Right lobe of liver (tissue), 6 donors: ENCODE data around the gene TPM2. TPM values are rescaled to one million over a fixed set of nuclear protein-coding genes. Genes with fewer than 3 reads are reported as not detected.

ENCODE experiments used
- ATAC-seq, 4 donors: fragments of 200-7000 bp; cut with Tn5 transposase; one replicate each; pipeline ENCODE4 v1.9.1; 2020; ENCODE audit warnings: mild to moderate bottlenecking in 4 of 4, moderate library complexity in 4 of 4
- DNase-seq, 3 donors: peaks; one replicate each; pipeline ENCODE4 v3.0.0-alpha.2; 2020
- H3K27ac ChIP-seq, 3 donors: fragments of 200-600 bp; one replicate each; pipeline ENCODE4 v1.8.0; 2022
- H3K27me3 ChIP-seq, 2 donors: fragments of 200-600 bp; one replicate each; pipeline ENCODE4 v1.8.0; 2022
- H3K36me3 ChIP-seq, 4 donors: fragments of 200-600 bp; sonication (generic) in 1 of 4; one replicate each; pipeline versions ENCODE4 v1.5.1 to v1.8.0; 2017 to 2022; ENCODE audit warnings: control low read depth in 1 of 4
- H3K4me1 ChIP-seq, 4 donors: fragments of 200-600 bp; sonication (generic) in 1 of 4; one replicate each; pipeline versions ENCODE4 v1.5.1 to v1.8.0; 2017 to 2022; ENCODE audit warnings: control low read depth in 1 of 4
- H3K4me3 ChIP-seq, 3 donors: fragments of 200-600 bp; one replicate each; pipeline ENCODE4 v1.8.0; 2022
- H3K9me3 ChIP-seq, 4 donors: fragments of 200-600 bp; sonication (generic) in 1 of 4; one replicate each; pipeline versions ENCODE4 v1.5.1 to v1.8.0; 2017 to 2022; ENCODE audit warnings: control low read depth in 1 of 4
- POLR2A ChIP-seq: fragments of 450-650 bp; IDR thresholded peaks from one replicate; pipeline ENCODE4 v1.6.1; 2017; ENCODE audit warnings: antibody characterized with exemption, mild to moderate bottlenecking
- WGBS: methylation state at CpG from one replicate; pipeline ENCODE4 v1.1.6; 2018; ENCODE audit warnings: low coverage, low lambda C conversion rate; ENCODE audit not compliant: insufficient coverage; ENCODE audit errors: missing lambda C conversion rate; 5-methylcytosine and 5-hydroxymethylcytosine counted together
- intact Hi-C, 2 donors: fragments of 100-400 bp; cut with DNase I; formaldehyde crosslinking; loops; one replicate each; pipeline versions ENCODE4 v1.11.2 to v1.14.1; 2022
- total RNA-seq, 6 experiments: library from RNA; depleted of rRNA in 2 of 6; stranded (reverse); fragments of >200 nt in 2 of 6; fragmentation: NEBNext Ultra II Directional in 3 of 6; extraction: Animal tissue kit (Norgen Biotek cat#: 25700) in 3 of 6; gene quantifications; one replicate each; pipeline versions ENCODE4 v1.1.0 to v1.2.4, GENCODE V29; 2016 to 2023
- TF ChIP-seq, protein P1 (sequence below), 4 donors: fragments of 200-600 bp in 3 of 4; fragments of 450-650 bp in 1 of 4; IDR thresholded peaks; one replicate each; pipeline versions ENCODE4 v1.5.1 to v1.8.0; 2016 to 2022; ENCODE audit warnings: antibody characterized with exemption in 4 of 4, mild to moderate bottlenecking in 2 of 4
- donor health status: DM: no; HTN: yes; CAD: no.
- donor health status: DM: no; HTN: no; CAD: no.
- donor health status: DM: no; HTN: no; CAD: no.
- donor health status: DM: no; HTN: yes; CAD: no.
- donor health status: DM: no; HTN: yes; CAD: no.

The TPM2 gene
- total RNA-seq, 6 experiments from 2014 or later: 4.7 to 23.3 (median 12.4) TPM

DNA sequence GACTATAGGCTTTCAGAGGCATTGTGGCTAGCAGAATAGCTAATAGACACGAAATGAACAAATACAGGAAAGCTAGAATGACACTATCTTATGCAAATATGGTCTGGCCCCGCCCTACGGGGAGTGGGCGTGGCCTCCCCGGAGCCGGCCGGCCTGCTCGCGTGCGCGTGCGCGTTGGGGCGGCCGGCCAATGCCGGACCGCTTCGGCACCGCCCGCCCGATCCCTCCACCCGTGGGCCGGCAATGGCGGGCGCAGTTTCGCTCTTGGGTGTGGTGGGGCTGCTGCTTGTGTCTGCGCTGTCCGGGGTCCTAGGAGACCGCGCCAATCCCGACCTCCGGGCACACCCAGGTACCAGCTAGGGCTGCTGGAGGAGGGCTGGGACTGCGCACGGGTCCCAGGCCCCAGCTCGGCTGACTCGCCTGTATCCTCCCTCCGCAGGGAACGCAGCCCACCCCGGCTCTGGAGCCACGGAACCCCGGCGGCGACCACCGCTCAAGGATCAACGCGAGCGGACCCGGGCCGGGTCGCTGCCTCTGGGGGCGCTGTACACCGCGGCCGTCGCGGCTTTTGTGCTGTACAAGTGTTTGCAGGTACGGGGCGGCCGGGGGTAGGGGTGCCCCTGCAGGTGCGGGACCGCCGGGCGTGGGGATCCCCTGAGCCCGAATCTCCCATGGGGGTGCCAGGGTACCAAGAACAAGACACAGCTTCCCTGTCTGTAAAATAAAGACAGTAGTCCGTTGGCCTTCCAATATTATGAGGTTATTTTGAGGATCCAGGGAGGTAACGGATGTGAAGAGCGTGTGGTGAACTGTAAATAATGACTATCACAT lies 31.4 kb downstream of the TPM2 start, which contains the start of gene CCDC107:
Gene CCDC107, plus strand, starts transcription at position 156 of the 831 bp plus-strand sequence. Its CDS starts 88 bp downstream, at position 244.
- intact Hi-C loops: no loop called here
- peak; percentile 89 to 91 (median 90) for DNase-seq
- H3K36me3 ChIP-seq: no peaks in the 10 kb centered on the region
- ATAC-seq: peak; percentile 74 to 86 (median 80)
- WGBS: 1% methylated on average over 19 of the region's 67 CpGs
- H3K4me1 ChIP-seq: peaks cover 0 to 21% (median 3%) of the 10 kb centered on the region in 4 donors
- H3K4me3 ChIP-seq: peak within 1 kb of the TSS; percentile 85 to 90 (median 87)
- TF ChIP-seq POLR2A: peak; percentile 96
- TF ChIP-seq, protein P1, sequence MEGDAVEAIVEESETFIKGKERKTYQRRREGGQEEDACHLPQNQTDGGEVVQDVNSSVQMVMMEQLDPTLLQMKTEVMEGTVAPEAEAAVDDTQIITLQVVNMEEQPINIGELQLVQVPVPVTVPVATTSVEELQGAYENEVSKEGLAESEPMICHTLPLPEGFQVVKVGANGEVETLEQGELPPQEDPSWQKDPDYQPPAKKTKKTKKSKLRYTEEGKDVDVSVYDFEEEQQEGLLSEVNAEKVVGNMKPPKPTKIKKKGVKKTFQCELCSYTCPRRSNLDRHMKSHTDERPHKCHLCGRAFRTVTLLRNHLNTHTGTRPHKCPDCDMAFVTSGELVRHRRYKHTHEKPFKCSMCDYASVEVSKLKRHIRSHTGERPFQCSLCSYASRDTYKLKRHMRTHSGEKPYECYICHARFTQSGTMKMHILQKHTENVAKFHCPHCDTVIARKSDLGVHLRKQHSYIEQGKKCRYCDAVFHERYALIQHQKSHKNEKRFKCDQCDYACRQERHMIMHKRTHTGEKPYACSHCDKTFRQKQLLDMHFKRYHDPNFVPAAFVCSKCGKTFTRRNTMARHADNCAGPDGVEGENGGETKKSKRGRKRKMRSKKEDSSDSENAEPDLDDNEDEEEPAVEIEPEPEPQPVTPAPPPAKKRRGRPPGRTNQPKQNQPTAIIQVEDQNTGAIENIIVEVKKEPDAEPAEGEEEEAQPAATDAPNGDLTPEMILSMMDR (IDR thresholded peaks at IDR 0.05): peak; percentile 51 to 64 (median 57)
- no peaks in the 10 kb centered on the region for H3K27me3 ChIP-seq
- peak within 1 kb of the TSS; percentile 92 to 96 (median 95) for H3K27ac ChIP-seq
- no peaks in the 10 kb centered on the region for H3K9me3 ChIP-seq

DNA sequence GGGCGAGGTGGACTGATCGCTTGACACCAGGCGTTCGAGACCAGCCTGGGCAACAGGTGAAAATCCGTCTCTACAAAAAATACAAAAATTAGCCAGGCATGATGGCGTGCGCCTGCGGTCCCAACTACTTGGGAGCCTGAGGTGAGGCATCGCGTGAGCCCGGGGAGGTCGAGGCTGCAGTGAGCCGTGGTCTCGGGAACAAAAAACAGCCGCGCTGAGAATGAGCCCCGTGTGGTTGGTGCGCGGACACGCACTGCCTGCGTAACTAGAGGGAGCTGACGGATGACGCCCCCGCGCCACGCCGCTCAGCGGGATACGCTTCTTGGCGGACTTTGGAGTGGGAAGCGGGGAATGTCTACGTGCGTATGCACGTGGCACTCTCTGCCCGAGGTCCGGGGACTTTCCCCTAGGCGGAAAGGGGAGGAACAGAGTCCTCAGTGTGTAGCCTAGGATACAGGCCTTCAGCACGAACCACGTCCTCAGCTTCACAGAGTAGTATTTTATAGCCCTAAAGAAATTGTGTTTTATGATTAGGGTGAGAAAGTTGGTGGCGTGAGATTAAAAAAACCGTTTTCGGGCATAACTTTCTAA lies 32.1 kb downstream of the TPM2 start, which contains the start of gene RMRP:
Gene RMRP, minus strand, starts transcription at position 474 of the 591 bp plus-strand sequence.
- Histone ChIP-seq H3K4me1 (peaks cover 0 to 23% (median 3%) of the 10 kb centered on the region in 4 donors), H3K4me3 (peak within 1 kb of the TSS; percentile 85 to 90 (median 87)), H3K9me3 (no peaks in the 10 kb centered on the region), H3K36me3 (no peaks in the 10 kb centered on the region), H3K27me3 (no peaks in the 10 kb centered on the region), H3K27ac (peak within 1 kb of the TSS; percentile 92 to 96 (median 95))
- ATAC-seq: peak; percentile 89 to 96 (median 94)
- intact Hi-C loops: no loop called here
- TF ChIP-seq POLR2A: peak; percentile 80
- TF ChIP-seq, protein P1 (IDR thresholded peaks at IDR 0.05): peak; percentile 16 to 51 (median 34)
- 0% methylated on average over 25 of the region's 42 CpGs for WGBS
- peak; percentile 98 to 99 (median 99) for DNase-seq

DNA sequence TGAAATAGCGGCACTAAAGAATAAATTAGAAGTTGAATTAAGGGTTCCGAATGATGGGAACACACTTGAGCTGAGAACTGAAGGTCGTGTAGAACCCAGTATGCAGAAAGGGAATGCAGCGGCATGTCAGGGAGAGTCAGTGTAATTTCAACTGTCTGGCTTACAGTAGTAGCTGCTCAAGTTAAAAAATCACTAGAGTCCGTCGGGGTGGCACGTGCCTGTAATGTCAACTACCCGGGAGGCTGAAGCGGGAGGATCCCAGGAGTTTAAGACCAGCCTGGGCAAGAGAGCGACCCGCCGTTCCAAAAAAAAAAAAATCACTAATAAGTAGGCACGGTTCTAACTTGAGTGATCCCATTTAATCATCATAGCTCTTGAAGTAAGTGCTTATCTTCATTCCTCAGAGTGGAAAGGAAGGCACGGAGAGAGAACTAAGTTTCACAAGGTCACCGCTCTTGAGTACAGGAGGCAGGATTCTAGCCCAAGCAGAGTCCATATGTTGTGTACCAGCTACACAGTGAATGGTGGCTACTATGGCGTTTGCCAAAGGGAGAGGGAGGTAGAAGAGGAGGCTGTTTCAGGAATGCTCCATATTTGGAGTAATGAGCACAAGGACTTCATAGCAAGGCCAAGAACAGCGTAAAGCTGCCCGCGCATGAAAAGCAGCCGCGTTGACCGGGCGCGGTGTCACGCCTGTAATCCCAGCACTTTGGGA lies 32.7 kb downstream of the TPM2 start:
- TF ChIP-seq, protein P1 (IDR thresholded peaks at IDR 0.05): no peak
- no peak for TF ChIP-seq POLR2A
- Histone ChIP-seq H3K27ac (peak overlapping the region; percentile 92 to 96 (median 95)), H3K4me1 (peaks cover 0 to 26% (median 3%) of the 10 kb centered on the region in 4 donors), H3K9me3 (no peaks in the 10 kb centered on the region), H3K36me3 (no peaks in the 10 kb centered on the region), H3K4me3 (peak overlapping the region in 2 of 3 donors; percentile 37 to 85), H3K27me3 (no peaks in the 10 kb centered on the region)
- whole genome bisulfite sequencing: 37% methylated on average over 10 of the region's 25 CpGs
- ATAC-seq (peak in 3 of 4 donors; percentile 2 to 6 (median 4)), DNase-seq (no peak)
- intact Hi-C loops: no loop called here

DNA sequence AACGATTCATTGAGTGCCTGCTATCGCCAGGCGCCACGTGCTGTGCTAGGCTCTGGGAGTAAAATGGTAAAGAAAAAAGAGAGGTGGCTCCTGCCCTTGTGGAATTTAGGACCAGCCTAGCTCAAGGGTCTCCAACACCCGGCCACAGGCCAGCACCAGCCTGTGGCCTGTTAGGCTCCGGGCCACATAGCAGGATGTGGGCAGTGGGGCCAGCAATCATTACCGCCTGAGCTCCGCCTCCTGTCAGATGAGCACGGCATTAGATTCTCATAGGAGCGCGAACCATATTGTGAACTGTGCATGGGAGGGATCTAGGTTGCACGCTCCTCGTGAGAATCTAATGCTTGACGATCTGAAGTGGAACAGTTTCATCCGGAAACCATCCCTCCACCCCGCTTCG lies 33.4 kb downstream of the TPM2 start:
- no peak for ATAC-seq
- peaks cover 0 to 20% (median 3%) of the 10 kb centered on the region in 4 donors for H3K4me1 ChIP-seq
- no peaks in the 10 kb centered on the region for H3K9me3 ChIP-seq
- H3K27ac ChIP-seq: peak overlapping the region in 1 of 3 donors; percentile 95
- 90% methylated on average over 10 of the region's 17 CpGs for WGBS
- no peak for TF ChIP-seq POLR2A
- TF ChIP-seq, protein P1 (IDR thresholded peaks at IDR 0.05): no peak
- DNase-seq: no peak
- intact Hi-C loops: no loop called here
- no peak overlapping the region for H3K4me3 ChIP-seq
- H3K27me3 ChIP-seq: no peaks in the 10 kb centered on the region
- no peaks in the 10 kb centered on the region for H3K36me3 ChIP-seq
